DMS 273 (cell line): ENCODE data around the gene TRABD2B.

Experiments
- DNase-seq: peaks from one replicate; lab custom pipeline; 2025; ENCODE audit not compliant: unreplicated experiment; lab: John Stamatoyannopoulos, UW

TRABD2B gene

GRCh38 chr1:47938520-47938919 is 58.7 kb downstream of the TRABD2B start:
- no peak for DNase-seq

- no peak for DNase-seq
Measured at GRCh38 chr1:47937586-47938254, 59.5 kb downstream of the TRABD2B start.

DNA sequence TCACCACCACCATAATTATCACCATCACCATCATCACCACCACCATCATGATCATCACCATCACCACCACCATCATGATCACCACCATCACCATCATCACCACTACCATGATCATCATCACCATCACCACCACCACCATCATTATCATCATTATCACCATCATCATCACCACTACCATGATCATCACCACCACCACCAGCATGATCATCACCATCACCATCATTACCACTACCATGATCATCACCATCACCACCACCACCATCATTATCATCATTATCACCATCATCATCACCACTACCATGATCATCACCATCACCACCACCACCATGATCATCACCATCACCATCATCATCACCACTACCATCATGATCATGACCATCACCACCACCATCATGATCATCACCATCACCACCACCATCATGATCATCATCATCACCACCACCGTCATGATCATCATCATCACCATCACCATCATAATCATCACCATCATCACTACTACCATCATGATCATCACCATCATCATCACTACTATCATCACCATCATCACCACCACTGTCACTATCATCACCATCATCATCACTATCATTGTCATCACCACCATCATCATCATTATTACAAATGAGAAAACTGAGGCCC is 60.2 kb downstream of the TRABD2B start:
- no peak for DNase-seq

GRCh38 chr1:47935856-47936255 is 61.3 kb downstream of the TRABD2B start:
- DNase-seq = no peak

DNA sequence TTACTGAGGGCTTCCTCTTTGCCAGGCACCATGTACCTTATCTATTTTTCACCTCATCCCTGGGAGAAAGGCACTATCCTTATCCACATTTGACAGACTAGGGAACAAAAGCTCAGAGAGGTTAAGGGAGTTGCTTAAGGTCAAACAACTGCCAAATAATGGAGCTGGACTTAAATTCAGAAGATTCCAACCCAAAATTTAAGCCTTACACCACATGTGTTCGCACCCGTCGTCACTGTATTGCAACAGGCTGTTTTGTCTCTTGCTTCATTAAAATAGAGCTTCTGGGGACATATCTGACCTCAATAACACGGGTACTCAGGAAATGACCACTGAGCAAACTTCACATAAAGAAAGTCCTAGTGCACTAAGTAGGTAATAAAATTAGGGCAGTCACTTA is 62.0 kb downstream of the TRABD2B start:
- DNase-seq = no peak

- peak; percentile 58 for DNase-seq
Measured at GRCh38 chr1:47934243-47934805, 62.9 kb downstream of the TRABD2B start.

- DNase-seq = no peak
Measured at GRCh38 chr1:47932743-47933142, 64.4 kb downstream of the TRABD2B start.

DNA sequence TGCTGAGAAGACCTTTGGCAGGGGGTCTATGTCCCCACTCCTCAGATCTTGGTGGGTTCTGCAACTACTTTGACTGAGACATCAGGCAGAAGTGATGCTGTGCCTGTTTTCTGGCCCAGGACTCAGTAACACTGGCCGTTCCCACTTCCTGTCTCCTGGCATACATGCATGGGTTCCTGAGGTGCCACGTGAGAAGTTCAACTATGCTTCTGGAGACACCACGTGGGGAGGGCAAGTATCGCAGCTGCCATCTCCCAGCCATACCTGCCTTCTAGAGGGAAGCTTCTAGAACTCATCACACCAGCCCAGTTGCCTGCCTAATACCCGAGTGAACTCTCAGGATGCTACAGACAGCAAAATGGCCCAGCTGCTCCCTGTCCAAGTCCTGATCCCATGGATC is 65.8 kb downstream of the TRABD2B start:
- DNase-seq = peak; percentile 25

- DNase-seq = no peak
Measured at GRCh38 chr1:47930210-47930840, 66.9 kb downstream of the TRABD2B start.

GRCh38 chr1:47927165-47927564 is 70.0 kb downstream of the TRABD2B start:
- no peak for DNase-seq

GRCh38 chr1:47926461-47926999 is 70.7 kb downstream of the TRABD2B start:
- no peak for DNase-seq

DNA sequence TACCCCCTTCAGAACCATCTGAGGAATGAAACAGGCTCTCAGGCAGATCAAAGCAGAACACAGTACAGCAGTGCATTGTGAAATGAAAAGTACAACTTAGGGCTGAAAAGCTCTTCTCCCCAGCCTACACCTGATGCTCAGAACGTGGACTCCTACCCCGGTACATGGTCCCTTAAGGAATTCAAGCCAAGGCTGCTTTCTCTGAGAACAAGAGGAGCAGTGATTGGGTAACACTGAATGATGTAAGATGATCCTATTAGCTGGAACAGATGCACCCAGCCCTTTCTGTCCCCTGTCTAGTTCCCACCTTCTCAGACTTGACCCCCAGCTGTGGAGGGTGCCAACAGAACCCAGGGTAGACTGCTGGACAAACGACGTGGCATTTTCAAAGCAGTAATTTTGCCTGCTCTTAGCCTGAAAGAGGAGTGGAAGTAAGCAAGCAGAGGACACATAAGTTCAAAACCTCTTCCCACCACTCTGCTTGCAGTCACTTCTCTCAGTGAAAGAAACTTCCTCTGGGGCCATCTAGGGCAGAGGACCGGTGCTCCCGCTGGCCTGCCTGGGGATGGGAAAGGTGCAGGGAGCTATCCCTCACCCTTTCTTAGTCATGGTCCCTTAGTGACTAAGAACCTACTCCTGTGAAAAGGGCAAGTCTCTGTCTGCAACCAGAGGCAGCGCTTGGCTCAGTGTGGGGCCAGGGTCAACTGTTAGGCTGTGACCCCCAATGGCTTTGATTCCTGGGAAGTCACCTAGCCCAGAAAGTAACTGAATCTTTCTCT is 72.7 kb downstream of the TRABD2B start:
- DNase-seq = no peak

DNA sequence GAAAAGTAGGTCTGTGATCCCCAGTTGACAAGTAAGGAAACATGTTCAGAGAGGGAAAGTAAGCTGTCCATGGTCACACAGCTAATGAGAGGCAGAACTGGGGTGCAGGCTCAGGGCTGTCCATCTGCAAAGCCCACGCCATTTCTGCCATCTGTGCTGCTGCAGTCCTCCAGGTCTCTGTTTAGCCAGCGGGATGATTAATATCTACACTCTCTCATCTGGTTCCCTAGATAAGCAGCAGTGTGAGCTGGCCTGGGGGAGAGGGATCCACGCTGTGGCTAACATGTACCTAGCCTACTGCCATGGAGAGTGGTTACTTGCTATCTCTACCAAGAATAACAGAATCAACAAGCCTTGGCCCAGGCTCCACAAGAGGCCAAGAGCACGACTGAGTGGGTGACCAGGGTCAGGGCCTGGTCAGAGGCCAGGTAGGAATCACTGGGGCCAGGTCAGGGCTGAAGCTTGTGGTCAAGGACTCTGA is 75.2 kb downstream of the TRABD2B start:
- peak; percentile 21 for DNase-seq

GRCh38 chr1:47919113-47919833 is 77.9 kb downstream of the TRABD2B start:
- DNase-seq = no peak

DNA sequence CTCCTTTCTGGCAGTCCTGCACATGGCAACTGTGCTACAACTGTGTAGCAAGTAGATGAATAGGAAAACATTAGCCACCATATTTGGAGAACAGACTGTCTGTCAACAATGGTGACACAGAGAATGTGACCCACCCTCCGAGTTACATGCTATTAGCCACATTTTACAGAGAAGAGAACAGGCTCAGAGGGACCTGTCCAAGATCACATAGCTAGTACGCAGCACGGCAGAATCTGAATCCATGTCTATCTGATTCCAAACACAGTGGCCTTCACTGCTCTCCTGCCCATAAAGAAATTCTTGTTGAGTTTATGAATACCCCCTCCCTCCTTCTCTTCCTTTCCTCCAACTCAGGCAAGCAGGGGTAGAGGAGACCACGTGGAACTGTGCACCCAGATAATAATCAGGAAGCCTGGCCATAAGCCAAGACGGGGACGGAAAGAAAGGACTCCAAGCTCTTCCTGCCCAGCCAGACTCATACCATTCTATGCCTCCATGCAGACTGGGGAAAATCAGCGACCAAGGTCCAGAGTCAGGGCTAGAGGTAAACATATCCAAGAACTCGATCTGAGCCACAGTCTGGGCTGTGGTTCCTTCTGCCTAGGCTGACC is 78.8 kb downstream of the TRABD2B start:
- DNase-seq = peak; percentile 14

DNA sequence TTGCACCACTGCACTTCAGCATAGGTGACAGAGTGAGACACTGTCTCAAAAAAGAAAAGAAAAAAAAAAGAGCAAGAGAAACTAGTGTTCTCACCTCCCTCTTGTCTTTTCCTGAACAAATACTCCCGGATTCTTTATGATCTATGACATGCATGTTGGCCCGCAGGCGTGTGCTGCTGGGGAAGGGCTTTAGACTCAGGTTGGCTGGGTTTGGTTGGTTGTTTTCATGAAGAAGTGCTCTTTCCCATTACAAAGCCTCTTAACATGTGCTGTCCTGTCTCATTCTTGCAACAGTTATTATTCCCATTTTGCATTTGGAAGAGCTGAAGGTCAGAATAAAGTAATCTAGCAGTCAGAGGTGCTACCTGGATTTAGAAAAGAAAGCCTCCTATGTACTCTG is 79.5 kb downstream of the TRABD2B start:
- no peak for DNase-seq

DNA sequence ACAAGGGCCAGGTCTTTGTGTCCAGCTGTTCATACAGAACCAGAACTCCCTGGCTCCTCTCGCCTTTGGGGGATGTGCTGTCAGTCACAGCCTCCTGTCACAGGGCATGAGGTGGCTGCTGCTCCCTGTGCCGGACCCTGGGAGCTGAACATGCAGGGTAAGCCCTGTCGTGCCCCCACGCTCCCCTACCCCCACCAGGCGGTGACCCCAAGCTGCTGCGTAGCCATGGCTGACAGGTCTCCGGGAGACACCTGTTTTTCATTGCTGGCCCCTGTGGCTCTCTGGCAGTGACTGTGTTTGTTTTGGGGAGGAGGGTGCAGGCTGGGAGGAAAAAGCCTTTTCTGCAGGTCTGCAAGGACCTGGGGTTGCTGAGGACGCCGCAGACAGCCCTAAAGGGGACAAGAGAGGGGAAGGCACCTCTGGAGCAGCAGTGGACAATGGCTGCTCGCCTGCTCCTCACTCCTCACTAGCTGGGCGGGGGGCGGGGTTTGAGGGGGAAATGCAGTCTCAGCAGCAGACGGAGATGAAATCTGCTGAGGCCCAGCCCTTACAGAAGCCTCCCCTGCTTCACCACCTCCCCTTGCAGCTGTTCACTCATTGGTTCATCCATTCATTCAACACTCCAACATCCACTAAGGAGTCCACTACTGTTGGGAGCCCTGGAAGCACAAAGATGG is 81.4 kb downstream of the TRABD2B start:
- DNase-seq = peak; percentile 31

DNA sequence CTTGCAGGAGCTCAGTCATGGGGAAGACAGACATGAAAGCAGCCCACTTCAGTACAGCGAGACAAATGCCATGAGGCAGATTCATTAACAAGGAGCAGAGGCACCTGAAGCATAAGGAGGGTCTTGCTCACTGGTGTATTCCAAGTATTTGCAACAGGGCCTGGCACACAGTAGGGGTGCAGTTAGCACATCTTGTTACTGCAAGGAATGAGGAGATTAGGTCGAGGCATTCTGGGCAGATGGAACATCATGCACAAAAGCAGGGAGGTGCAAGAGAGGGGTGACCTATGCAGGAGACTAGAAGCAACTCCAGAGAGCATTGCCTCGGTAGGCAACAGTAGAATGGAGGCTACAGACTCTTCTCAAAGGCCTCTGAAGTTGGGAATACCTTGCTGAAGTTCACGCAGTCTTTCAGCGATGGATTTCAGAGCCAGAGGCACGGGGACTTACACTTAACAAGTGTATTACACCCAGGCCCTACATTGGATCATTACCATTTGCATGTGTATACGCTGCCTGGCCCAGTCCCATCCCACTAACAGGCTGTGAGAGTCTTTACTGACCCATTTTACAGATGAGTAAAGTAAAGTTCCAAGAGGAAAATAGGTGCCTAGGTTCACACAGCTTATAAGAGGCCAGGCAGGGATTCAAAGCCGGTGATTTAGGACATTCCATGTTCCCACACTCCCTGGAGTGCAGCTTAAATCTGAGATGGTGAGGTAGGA is 82.1 kb downstream of the TRABD2B start:
- no peak for DNase-seq
